ENCODE results near the gene DLGAP3.

Gene DLGAP3

GRCh38 chr1:34864759-34865158 is 64.7 kb downstream of the DLGAP3 start:
- DNase-seq = no peak

- no peak for DNase-seq
These were observed 65.9 kb downstream of the DLGAP3 start for GRCh38 chr1:34863501-34863900.

GRCh38 chr1:34859446-34860200 is 69.8 kb downstream of the DLGAP3 start, which contains the start of gene SMIM12:
Gene SMIM12 (minus strand): TSS chr1:34859749. CDS start chr1:34855977, 3,772 bp downstream.
- peak; percentile 85 for DNase-seq

- DNase-seq = no peak
These were observed 70.5 kb downstream of the DLGAP3 start for GRCh38 chr1:34858901-34859445.

- DNase-seq = no peak
These were observed 72.8 kb downstream of the DLGAP3 start for GRCh38 chr1:34856697-34857096.

GRCh38 chr1:34852677-34853217 is 76.7 kb downstream of the DLGAP3 start:
- peak; percentile 89 for DNase-seq

GRCh38 chr1:34851431-34852105 is 77.9 kb downstream of the DLGAP3 start:
- no peak for DNase-seq

GRCh38 chr1:34850382-34850781 is 79.1 kb downstream of the DLGAP3 start:
- no peak for DNase-seq

GRCh38 chr1:34847094-34847493 is 82.4 kb downstream of the DLGAP3 start:
- DNase-seq = no peak

GRCh38 chr1:34846265-34846664 is 83.2 kb downstream of the DLGAP3 start:
- DNase-seq = no peak

- DNase-seq = no peak
These were observed 84.1 kb downstream of the DLGAP3 start for GRCh38 chr1:34845131-34845901.

- no peak for DNase-seq
These were observed 85.2 kb downstream of the DLGAP3 start for GRCh38 chr1:34844252-34844634.

- DNase-seq = no peak
These were observed 85.8 kb downstream of the DLGAP3 start for GRCh38 chr1:34843392-34844251.

GRCh38 chr1:34842952-34843371 is 86.5 kb downstream of the DLGAP3 start:
- no peak for DNase-seq

- no peak for DNase-seq
These were observed 87.4 kb downstream of the DLGAP3 start for GRCh38 chr1:34842073-34842472.

GRCh38 chr1:34840426-34840825 is 89.0 kb downstream of the DLGAP3 start:
- DNase-seq = no peak

- DNase-seq = no peak
These were observed 89.7 kb downstream of the DLGAP3 start for GRCh38 chr1:34839526-34840305.

GRCh38 chr1:34833711-34834110 is 95.7 kb downstream of the DLGAP3 start:
- DNase-seq = no peak

GRCh38 chr1:34831721-34832246 is 97.7 kb downstream of the DLGAP3 start:
- no peak for DNase-seq

GRCh38 chr1:34829250-34829649 is 100.2 kb downstream of the DLGAP3 start:
- DNase-seq = no peak

- DNase-seq = no peak
These were observed 100.8 kb downstream of the DLGAP3 start for GRCh38 chr1:34828611-34829010.
